ENCODE measurements around the gene SYT2. TPM values are rescaled to one million over a fixed set of nuclear protein-coding genes. Genes with fewer than 3 reads are reported as not detected.

SYT2 gene
- total RNA-seq, 1 experiment from 2014 or later, result 12.1 TPM

DNA sequence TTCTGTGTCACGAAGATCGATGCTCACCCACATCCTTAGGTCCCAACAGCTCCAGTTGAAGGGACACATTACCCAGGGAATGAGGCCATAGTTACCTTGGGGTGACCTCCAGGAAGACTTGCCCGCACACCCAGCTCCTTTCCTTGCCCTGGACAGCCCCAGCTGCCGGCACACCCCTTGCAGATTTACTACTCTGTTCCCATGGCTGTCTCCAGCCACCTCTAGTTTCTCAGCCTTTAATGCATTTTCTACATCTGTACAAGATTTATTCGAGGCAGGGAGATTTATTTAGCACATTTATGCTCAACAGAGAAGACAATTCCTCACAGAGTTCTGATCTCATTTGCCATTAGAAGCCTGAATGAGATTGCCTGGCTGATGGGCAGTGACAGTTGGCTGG is 36.7 kb downstream of the SYT2 start:
- H3K9me3 Mint-ChIP-seq, result peaks cover 18% of the 10 kb centered on the region
- no peaks in the 10 kb centered on the region; the same call in 1 of the 2 replicates for H3K27me3 Mint-ChIP-seq (ENCODE audit: low read depth)
- peaks cover 7% of the 10 kb centered on the region for H3K4me1 Mint-ChIP-seq
- H3K4me3 Mint-ChIP-seq, result no peak overlapping the region
- no peak for ATAC-seq
- TF ChIP-seq ZNF232 (CRISPR knock-in tag; IDR thresholded peaks at IDR 0.05) (no peak), RORB (CRISPR knock-in tag; IDR thresholded peaks at IDR 0.05) (no peak), OVOL2 (CRISPR knock-in tag; IDR thresholded peaks at IDR 0.05; ENCODE audit: borderline replicate concordance) (no peak), ZNF416 (CRISPR knock-in tag; IDR thresholded peaks at IDR 0.05) (no peak), NR2C2 (CRISPR knock-in tag; IDR thresholded peaks at IDR 0.05) (no peak), TCF7 (CRISPR knock-in tag; IDR thresholded peaks at IDR 0.05; ENCODE audit: low read depth) (no peak), ETV6 (CRISPR knock-in tag; IDR thresholded peaks at IDR 0.05) (no peak), PREB (CRISPR knock-in tag; IDR thresholded peaks at IDR 0.05; ENCODE audit: borderline replicate concordance) (no peak)
- TF ChIP-seq, protein P1, sequence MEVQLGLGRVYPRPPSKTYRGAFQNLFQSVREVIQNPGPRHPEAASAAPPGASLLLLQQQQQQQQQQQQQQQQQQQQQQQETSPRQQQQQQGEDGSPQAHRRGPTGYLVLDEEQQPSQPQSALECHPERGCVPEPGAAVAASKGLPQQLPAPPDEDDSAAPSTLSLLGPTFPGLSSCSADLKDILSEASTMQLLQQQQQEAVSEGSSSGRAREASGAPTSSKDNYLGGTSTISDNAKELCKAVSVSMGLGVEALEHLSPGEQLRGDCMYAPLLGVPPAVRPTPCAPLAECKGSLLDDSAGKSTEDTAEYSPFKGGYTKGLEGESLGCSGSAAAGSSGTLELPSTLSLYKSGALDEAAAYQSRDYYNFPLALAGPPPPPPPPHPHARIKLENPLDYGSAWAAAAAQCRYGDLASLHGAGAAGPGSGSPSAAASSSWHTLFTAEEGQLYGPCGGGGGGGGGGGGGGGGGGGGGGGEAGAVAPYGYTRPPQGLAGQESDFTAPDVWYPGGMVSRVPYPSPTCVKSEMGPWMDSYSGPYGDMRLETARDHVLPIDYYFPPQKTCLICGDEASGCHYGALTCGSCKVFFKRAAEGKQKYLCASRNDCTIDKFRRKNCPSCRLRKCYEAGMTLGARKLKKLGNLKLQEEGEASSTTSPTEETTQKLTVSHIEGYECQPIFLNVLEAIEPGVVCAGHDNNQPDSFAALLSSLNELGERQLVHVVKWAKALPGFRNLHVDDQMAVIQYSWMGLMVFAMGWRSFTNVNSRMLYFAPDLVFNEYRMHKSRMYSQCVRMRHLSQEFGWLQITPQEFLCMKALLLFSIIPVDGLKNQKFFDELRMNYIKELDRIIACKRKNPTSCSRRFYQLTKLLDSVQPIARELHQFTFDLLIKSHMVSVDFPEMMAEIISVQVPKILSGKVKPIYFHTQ (CRISPR knock-in tag; IDR thresholded peaks at IDR 0.05), result no peak
- TF ChIP-seq, protein P2, sequence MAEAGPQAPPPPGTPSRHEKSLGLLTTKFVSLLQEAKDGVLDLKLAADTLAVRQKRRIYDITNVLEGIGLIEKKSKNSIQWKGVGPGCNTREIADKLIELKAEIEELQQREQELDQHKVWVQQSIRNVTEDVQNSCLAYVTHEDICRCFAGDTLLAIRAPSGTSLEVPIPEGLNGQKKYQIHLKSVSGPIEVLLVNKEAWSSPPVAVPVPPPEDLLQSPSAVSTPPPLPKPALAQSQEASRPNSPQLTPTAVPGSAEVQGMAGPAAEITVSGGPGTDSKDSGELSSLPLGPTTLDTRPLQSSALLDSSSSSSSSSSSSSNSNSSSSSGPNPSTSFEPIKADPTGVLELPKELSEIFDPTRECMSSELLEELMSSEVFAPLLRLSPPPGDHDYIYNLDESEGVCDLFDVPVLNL (CRISPR knock-in tag; IDR thresholded peaks at IDR 0.05; ENCODE audit: borderline replicate concordance, low read depth), result no peak
- TF ChIP-seq, protein P3, sequence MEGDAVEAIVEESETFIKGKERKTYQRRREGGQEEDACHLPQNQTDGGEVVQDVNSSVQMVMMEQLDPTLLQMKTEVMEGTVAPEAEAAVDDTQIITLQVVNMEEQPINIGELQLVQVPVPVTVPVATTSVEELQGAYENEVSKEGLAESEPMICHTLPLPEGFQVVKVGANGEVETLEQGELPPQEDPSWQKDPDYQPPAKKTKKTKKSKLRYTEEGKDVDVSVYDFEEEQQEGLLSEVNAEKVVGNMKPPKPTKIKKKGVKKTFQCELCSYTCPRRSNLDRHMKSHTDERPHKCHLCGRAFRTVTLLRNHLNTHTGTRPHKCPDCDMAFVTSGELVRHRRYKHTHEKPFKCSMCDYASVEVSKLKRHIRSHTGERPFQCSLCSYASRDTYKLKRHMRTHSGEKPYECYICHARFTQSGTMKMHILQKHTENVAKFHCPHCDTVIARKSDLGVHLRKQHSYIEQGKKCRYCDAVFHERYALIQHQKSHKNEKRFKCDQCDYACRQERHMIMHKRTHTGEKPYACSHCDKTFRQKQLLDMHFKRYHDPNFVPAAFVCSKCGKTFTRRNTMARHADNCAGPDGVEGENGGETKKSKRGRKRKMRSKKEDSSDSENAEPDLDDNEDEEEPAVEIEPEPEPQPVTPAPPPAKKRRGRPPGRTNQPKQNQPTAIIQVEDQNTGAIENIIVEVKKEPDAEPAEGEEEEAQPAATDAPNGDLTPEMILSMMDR (IDR thresholded peaks at IDR 0.05), result no peak
- TF ChIP-seq, protein P4, sequence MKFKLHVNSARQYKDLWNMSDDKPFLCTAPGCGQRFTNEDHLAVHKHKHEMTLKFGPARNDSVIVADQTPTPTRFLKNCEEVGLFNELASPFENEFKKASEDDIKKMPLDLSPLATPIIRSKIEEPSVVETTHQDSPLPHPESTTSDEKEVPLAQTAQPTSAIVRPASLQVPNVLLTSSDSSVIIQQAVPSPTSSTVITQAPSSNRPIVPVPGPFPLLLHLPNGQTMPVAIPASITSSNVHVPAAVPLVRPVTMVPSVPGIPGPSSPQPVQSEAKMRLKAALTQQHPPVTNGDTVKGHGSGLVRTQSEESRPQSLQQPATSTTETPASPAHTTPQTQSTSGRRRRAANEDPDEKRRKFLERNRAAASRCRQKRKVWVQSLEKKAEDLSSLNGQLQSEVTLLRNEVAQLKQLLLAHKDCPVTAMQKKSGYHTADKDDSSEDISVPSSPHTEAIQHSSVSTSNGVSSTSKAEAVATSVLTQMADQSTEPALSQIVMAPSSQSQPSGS (CRISPR knock-in tag; IDR thresholded peaks at IDR 0.05; ENCODE audit: borderline replicate concordance, low read depth), result no peak
- TF ChIP-seq, protein P5, sequence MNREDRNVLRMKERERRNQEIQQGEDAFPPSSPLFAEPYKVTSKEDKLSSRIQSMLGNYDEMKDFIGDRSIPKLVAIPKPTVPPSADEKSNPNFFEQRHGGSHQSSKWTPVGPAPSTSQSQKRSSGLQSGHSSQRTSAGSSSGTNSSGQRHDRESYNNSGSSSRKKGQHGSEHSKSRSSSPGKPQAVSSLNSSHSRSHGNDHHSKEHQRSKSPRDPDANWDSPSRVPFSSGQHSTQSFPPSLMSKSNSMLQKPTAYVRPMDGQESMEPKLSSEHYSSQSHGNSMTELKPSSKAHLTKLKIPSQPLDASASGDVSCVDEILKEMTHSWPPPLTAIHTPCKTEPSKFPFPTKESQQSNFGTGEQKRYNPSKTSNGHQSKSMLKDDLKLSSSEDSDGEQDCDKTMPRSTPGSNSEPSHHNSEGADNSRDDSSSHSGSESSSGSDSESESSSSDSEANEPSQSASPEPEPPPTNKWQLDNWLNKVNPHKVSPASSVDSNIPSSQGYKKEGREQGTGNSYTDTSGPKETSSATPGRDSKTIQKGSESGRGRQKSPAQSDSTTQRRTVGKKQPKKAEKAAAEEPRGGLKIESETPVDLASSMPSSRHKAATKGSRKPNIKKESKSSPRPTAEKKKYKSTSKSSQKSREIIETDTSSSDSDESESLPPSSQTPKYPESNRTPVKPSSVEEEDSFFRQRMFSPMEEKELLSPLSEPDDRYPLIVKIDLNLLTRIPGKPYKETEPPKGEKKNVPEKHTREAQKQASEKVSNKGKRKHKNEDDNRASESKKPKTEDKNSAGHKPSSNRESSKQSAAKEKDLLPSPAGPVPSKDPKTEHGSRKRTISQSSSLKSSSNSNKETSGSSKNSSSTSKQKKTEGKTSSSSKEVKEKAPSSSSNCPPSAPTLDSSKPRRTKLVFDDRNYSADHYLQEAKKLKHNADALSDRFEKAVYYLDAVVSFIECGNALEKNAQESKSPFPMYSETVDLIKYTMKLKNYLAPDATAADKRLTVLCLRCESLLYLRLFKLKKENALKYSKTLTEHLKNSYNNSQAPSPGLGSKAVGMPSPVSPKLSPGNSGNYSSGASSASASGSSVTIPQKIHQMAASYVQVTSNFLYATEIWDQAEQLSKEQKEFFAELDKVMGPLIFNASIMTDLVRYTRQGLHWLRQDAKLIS (CRISPR knock-in tag; IDR thresholded peaks at IDR 0.05; ENCODE audit: borderline replicate concordance), result no peak
- TF ChIP-seq, protein P6, sequence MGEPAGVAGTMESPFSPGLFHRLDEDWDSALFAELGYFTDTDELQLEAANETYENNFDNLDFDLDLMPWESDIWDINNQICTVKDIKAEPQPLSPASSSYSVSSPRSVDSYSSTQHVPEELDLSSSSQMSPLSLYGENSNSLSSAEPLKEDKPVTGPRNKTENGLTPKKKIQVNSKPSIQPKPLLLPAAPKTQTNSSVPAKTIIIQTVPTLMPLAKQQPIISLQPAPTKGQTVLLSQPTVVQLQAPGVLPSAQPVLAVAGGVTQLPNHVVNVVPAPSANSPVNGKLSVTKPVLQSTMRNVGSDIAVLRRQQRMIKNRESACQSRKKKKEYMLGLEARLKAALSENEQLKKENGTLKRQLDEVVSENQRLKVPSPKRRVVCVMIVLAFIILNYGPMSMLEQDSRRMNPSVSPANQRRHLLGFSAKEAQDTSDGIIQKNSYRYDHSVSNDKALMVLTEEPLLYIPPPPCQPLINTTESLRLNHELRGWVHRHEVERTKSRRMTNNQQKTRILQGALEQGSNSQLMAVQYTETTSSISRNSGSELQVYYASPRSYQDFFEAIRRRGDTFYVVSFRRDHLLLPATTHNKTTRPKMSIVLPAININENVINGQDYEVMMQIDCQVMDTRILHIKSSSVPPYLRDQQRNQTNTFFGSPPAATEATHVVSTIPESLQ (CRISPR knock-in tag; IDR thresholded peaks at IDR 0.05), result no peak
- ChIA-PET POLR2A (no interaction called here), CTCF (no interaction called here)
- peaks cover 15% of the 10 kb centered on the region for H3K36me3 Mint-ChIP-seq
- no peak overlapping the region for H3K27ac Mint-ChIP-seq
- DNase-seq (ENCODE audit: low spot score), result no peak

Measured in WTC11 (cell line).